AG04450 (cell line): ENCODE measurements around the gene PHF12. TPM values are rescaled to one million over a fixed set of nuclear protein-coding genes. Genes with fewer than 3 reads are reported as not detected.

Source experiments
- CTCF ChIA-PET: fragments of 300-600, 350-600 bp; formaldehyde crosslinking; extraction: SDS; loops from one replicate; lab custom pipeline; 2022; ENCODE audit warnings: antibody characterized with exemption, inconsistent platforms; lab: Charles Lee
- POLR2A ChIA-PET: fragments of 350-600 bp; formaldehyde crosslinking; extraction: SDS; loops from one replicate; lab custom pipeline; 2021; ENCODE audit warnings: antibody characterized with exemption, inconsistent platforms; lab: Yijun Ruan, JAX
- DNase-seq: peaks from one replicate; pipeline ENCODE4 v3.0.0-alpha.2; 2011; ENCODE audit warnings: low read depth, low spot score
- H3K27ac ChIP-seq: one replicate; pipeline ENCODE4 v1.5.1; 2012; ENCODE audit warnings: low read depth, low read length, control low read depth
- H3K27me3 ChIP-seq: one replicate; pipeline ENCODE4 v1.6.0; 2012; ENCODE audit warnings: low read length; ENCODE audit not compliant: control insufficient read depth, insufficient read depth
- H3K4me3 ChIP-seq: 2 replicates; pipeline ENCODE4 v1.5.1; 2011; ENCODE audit warnings: mild to moderate bottlenecking, low read depth, low read length, control low read depth
- H3K9me3 ChIP-seq: 2 replicates; pipeline ENCODE4 v1.5.1; 2012; ENCODE audit warnings: low read length; ENCODE audit not compliant: control insufficient read depth, insufficient read depth
- polyA plus RNA-seq: library from polyadenylated mRNA; depleted of rRNA; stranded (reverse); fragments of >200 nt; gene quantifications from 2 replicates; pipeline ENCODE4 v1.2.3, GENCODE V29; 2011
- TF ChIP-seq, protein P1 (sequence below): IDR thresholded peaks from 2 replicates; pipeline ENCODE4 v1.5.1; 2011; ENCODE audit warnings: low read depth, low read length, control low read depth, inconsistent platforms

PHF12 gene
- polyA plus RNA-seq, 1 experiment, result 13.6 TPM

DNA sequence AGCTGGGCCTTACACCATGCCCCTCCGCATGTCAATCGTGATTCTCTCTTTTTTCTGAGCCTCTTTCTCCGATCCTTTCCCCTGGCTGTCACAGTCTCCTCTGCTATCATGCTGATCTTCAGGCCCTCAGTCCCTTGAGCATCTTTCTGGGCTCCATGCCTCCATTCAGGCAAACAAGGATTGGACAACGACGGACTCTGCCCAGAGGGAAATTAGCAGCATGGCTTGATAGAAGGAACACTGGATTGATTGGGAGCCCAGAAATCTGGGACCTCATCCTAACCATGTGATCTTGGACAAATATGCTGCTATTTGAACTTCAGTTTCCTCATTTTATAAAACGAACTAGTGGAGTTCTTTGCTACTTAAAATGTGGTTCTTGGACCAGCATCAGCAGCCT, 19.6 kb upstream of the PHF12 start:
- Histone ChIP-seq H3K27me3 (peaks cover 56% of the 10 kb centered on the region), H3K9me3 (no peaks in the 10 kb centered on the region), H3K4me3 (no peak overlapping the region), H3K27ac (no peak overlapping the region)
- DNase-seq, result no peak
- TF ChIP-seq, protein P1, sequence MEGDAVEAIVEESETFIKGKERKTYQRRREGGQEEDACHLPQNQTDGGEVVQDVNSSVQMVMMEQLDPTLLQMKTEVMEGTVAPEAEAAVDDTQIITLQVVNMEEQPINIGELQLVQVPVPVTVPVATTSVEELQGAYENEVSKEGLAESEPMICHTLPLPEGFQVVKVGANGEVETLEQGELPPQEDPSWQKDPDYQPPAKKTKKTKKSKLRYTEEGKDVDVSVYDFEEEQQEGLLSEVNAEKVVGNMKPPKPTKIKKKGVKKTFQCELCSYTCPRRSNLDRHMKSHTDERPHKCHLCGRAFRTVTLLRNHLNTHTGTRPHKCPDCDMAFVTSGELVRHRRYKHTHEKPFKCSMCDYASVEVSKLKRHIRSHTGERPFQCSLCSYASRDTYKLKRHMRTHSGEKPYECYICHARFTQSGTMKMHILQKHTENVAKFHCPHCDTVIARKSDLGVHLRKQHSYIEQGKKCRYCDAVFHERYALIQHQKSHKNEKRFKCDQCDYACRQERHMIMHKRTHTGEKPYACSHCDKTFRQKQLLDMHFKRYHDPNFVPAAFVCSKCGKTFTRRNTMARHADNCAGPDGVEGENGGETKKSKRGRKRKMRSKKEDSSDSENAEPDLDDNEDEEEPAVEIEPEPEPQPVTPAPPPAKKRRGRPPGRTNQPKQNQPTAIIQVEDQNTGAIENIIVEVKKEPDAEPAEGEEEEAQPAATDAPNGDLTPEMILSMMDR, result no peak
- POLR2A ChIA-PET, result no interaction called here
- CTCF ChIA-PET, result interaction anchor here (4.2 kb wide), 1 partner anchor 146 kb away, joined by 31 read pairs; no protein-coding TSS in a partner anchor

DNA sequence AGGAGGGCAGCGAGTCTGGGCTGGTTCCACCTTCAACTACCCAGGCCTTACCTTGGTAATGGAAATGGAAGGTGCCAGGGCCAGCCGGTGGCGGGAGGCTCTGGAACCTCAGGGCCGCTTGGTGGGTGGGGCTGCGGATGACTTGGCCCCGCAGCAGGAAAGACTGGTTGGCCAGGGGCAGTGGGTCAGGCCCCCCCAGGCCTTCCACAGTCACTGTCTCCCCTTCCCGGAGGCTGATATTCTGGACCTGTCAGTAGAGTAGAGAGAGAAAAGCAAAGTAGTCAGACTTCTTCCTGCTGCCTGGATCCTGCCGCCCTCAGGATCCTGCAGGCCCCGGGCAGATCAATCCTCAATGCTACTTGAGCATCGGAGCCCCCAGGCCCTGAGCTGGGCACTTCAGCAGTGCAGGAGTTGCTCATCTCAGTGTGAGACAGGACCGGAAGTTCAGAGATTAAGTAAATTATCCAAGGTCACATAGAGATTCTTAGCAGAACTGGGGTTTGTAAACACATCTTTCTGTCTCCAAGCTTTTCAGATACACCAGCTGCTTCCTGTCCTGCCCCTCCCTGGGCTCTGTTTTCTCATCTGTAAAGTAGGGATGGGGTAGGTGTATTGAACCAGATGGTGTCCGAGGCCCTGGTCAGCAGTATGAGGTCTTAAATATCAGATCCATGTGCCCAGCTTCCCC, 18.5 kb upstream of the PHF12 start:
- Histone ChIP-seq H3K9me3 (no peaks in the 10 kb centered on the region), H3K27me3 (peaks cover 50% of the 10 kb centered on the region), H3K4me3 (no peak overlapping the region), H3K27ac (no peak overlapping the region)
- TF ChIP-seq, protein P1, result no peak
- POLR2A ChIA-PET, result no interaction called here
- CTCF ChIA-PET, result interaction anchor here (2.5 to 4.2 kb wide), 2 partner anchors 142 to 147 kb away, joined by 27 to 31 read pairs; no protein-coding TSS in a partner anchor
- no peak for DNase-seq

DNA sequence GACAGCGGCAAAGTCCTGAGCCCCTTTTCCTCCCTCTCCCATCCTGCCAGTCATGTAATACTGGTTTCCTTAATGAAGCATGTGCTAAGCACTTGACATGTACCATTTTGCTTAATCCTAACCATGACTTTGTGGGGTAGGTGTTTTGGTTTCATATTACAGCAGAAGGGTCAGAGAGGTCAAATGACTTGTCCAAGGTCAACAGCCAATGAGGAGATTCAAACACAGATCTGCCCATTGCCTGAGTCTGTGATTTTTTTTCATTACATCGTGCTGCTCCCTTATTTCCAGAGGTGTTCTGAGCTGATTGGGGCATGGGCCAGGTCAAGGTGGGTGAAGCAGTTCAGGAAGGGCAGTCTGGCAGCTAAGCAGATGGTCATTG, 17.6 kb upstream of the PHF12 start:
- no peak overlapping the region for H3K27ac ChIP-seq
- DNase-seq, result no peak
- ChIA-PET CTCF (interaction anchor here (2.5 to 4.2 kb wide), 2 partner anchors 143 to 148 kb away, joined by 27 to 31 read pairs; no protein-coding TSS in a partner anchor), POLR2A (no interaction called here)
- H3K4me3 ChIP-seq, result no peak overlapping the region
- H3K9me3 ChIP-seq, result no peaks in the 10 kb centered on the region
- TF ChIP-seq, protein P1, result no peak
- peaks cover 42% of the 10 kb centered on the region for H3K27me3 ChIP-seq

DNA sequence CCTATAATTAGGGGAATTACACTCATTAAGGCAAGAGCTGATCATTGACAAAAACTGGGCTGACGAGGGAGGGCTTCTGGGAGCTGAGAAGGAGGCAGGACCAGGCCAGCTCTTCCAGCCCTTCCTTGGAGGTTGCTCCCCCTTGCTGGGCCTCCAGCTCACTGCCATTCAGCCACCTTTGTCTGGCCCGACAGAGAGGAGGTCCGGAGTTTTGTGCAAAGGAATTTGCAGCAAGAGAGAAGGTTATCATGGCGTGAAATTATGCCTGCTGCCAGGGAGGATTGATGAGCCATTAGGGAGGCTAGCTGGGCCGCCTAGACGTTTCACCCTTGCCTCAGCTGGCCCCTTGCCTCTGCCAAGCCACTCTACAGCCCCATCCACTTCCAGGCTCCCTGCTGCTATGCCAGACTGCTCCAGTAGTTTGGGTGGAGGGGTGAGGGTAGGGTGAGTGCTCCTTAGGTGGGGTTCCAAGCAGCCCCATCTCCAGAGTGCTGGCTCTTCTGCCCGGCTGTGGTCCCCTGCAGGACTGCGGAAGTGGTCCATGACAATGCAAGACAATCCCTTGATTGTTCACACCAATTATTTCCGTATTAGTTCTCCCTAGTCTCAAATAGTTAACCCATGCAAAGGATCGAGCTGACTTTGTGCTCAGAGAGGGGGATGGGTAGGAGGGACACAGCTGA, 17.1 kb upstream of the PHF12 start:
- Histone ChIP-seq H3K4me3 (no peak overlapping the region), H3K27ac (no peak overlapping the region), H3K9me3 (no peaks in the 10 kb centered on the region), H3K27me3 (peaks cover 41% of the 10 kb centered on the region)
- CTCF ChIA-PET, result interaction anchor here (1.0 to 4.2 kb wide), 4 partner anchors 16 to 149 kb away, joined by 3 to 31 read pairs (median 16); partner anchors contain the start of gene PHF12
- TF ChIP-seq, protein P1, result no peak
- POLR2A ChIA-PET, result interaction anchor here (0.7 kb wide), 1 partner anchor 142 kb away, joined by 3 read pairs; no protein-coding TSS in a partner anchor
- no peak for DNase-seq
